ENCODE results near the gene ITGAD. TPM values are rescaled to one million over a fixed set of nuclear protein-coding genes. Genes with fewer than 3 reads are reported as not detected.

Gene ITGAD
- polyA plus RNA-seq, 2 of the 4 experiments (the other 2 are of a cell fraction), result not detected

DNA sequence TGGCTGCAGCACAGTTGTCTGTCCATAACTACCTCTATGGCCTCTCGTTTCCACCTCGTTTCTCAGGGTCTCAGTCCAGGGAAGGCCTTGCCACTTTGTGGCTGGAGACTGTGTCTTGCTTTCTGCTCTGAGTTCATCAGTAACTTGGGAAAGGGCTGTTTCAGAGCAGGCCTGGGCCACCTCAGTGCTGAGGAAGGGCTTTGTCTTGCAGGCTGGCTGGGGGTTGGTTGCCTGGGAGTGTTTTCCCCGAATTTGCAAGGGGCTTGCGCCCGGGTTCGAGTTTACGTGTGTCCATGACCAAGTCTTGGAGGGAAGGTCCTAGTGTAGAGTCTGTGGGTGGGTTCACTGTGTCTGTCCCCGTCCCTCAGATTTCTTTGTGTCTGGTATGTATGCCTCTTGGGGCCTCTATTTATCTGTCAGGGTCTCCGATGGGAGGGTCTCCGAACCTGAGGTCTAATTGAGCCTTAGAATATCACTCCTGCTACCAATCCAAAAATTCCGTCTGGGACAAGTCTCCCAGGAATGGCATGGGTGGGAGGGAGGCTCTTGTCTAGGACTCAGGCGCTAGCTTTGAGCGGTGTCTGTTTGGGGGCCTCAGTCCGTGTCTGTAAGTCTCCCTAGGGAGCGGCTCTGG lies 78.2 kb downstream of the ITGAD start:
- 64% methylated on average over 13 of the region's 15 CpGs for whole genome bisulfite sequencing (ENCODE audit: missing lambda C conversion rate)
- Histone ChIP-seq H3K4me2 (peak overlapping the region; percentile 92), H3K4me1 (peaks cover 9% of the 10 kb centered on the region), H3K9me3 (no peaks in the 10 kb centered on the region), H3K4me3 (peak overlapping the region; percentile 84), H3K27ac (peak overlapping the region; percentile 94 to 99)
- ATAC-seq (no peak), DNase-seq (ENCODE audit: low read depth in 1 of 2, low spot score in 1 of 2) (no peak), FAIRE-seq (no peak)
- ChIA-PET CTCF (interaction anchor here (0.7 to 4.8 kb wide), 2 partner anchors 12 to 97 kb away, joined by 4 to 28 read pairs; partner anchors contain the start of gene ARMC5), POLR2A (interaction anchor here (1.0 to 2.2 kb wide), 2 partner anchors 11 to 37 kb away, joined by 8 to 13 read pairs; partner anchors contain the start of gene RUSF1)
- TF ChIP-seq HOXB13 (CRISPR knock-in tag; IDR thresholded peaks at IDR 0.05; ENCODE audit: low read depth) (no peak), RNF2 (IDR thresholded peaks at IDR 0.05; ENCODE audit: borderline replicate concordance, low read depth) (no peak), RAD21 (conservative IDR thresholded peaks at IDR 0.05 in 1 of 2, IDR thresholded peaks at IDR 0.05 in 1 of 2) (no peak), GATA3 (IDR thresholded peaks at IDR 0.05; ENCODE audit: borderline replicate concordance) (no peak), JUN (IDR thresholded peaks at IDR 0.05) (no peak), NPAS2 (CRISPR knock-in tag; IDR thresholded peaks at IDR 0.05; ENCODE audit: borderline replicate concordance) (no peak), SREBF2 (IDR thresholded peaks at IDR 0.05) (no peak), JUNB (IDR thresholded peaks at IDR 0.05) (no peak), POLR2AphosphoS2 (conservative IDR thresholded peaks at IDR 0.05; ENCODE audit: low read length) (no peak), NR3C1 (IDR thresholded peaks at IDR 0.05) (no peak), TP53 (CRISPR knock-in tag; IDR thresholded peaks at IDR 0.05) (no peak), ZC3H11A (IDR thresholded peaks at IDR 0.05) (no peak), CHD2 (IDR thresholded peaks at IDR 0.05; ENCODE audit: low read length, partially characterized antibody) (no peak)
- TF ChIP-seq, protein P1, sequence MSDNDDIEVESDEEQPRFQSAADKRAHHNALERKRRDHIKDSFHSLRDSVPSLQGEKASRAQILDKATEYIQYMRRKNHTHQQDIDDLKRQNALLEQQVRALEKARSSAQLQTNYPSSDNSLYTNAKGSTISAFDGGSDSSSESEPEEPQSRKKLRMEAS (IDR thresholded peaks at IDR 0.05), result no peak
- TF ChIP-seq, protein P2, sequence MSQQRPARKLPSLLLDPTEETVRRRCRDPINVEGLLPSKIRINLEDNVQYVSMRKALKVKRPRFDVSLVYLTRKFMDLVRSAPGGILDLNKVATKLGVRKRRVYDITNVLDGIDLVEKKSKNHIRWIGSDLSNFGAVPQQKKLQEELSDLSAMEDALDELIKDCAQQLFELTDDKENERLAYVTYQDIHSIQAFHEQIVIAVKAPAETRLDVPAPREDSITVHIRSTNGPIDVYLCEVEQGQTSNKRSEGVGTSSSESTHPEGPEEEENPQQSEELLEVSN (IDR thresholded peaks at IDR 0.05; ENCODE audit: borderline replicate concordance, low read depth), result no peak
- TF ChIP-seq, protein P3, sequence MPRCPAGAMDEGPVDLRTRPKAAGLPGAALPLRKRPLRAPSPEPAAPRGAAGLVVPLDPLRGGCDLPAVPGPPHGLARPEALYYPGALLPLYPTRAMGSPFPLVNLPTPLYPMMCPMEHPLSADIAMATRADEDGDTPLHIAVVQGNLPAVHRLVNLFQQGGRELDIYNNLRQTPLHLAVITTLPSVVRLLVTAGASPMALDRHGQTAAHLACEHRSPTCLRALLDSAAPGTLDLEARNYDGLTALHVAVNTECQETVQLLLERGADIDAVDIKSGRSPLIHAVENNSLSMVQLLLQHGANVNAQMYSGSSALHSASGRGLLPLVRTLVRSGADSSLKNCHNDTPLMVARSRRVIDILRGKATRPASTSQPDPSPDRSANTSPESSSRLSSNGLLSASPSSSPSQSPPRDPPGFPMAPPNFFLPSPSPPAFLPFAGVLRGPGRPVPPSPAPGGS (IDR thresholded peaks at IDR 0.05), result no peak

DNA sequence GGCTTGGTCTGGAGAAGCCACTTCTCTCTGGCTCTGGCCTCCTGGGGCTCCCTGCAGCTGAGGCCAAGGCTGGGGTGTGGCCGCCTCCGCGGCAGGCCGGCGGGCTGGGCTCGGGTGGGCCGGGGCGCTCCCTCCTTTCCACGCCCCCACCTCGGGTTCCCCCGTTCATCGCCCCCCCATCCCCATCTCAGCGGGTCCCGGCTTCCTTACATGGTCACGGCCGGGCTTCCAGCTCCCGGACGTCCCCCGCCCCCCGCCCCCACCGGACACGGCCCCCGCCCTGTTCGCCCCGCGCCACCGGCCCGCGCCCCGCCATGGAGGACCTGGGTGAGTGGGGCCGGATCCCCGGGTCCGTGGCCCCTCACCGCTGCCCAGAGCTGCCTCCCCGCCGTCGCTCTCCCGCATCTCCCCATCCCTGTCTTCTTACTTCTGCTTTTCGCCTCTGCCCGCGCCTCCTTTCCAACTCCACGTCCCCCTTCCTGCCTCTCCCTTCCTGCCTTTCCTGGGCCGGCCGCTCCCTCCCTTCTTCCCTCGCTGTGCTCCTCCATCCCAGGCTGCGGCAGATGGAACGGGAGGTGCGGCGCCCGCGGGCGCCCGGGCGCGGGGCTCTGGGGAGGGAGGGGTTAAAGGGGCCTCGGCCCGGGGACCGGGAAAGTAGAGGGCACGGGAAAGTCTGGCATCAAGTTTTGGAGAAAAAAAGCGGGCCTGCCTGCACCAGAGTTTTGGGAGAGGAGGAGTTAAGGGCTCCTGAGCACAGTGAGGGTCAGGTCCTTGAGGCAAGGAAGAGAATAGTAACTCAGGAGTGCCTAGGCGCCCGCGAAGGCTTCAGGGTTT lies 79.0 kb downstream of the ITGAD start, which contains the start of gene TGFB1I1:
TGFB1I1 (plus strand) TSS at position 278 of the 834 bp plus-strand sequence; CDS start at position 315, 37 bp downstream.
- peak; percentile 50 to 56 for DNase-seq (ENCODE audit: low read depth in 1 of 2, low spot score in 1 of 2)
- peak; percentile 56 to 76 for ATAC-seq
- no peak for FAIRE-seq
- WGBS (ENCODE audit: missing lambda C conversion rate), result under 1% methylated on average over 28 of the region's 63 CpGs
- CTCF ChIA-PET, result interaction anchor here (0.7 to 4.8 kb wide), 3 partner anchors 10 to 98 kb away, joined by 3 to 28 read pairs (median 4); partner anchors contain the start of gene ARMC5
- Histone ChIP-seq H3K9me3 (no peaks in the 10 kb centered on the region), H3K4me3 (peak within 1 kb of the TSS; percentile 84), H3K4me2 (peak within 1 kb of the TSS; percentile 92), H3K27ac (peak within 1 kb of the TSS; percentile 94 to 99), H3K4me1 (peaks cover 9% of the 10 kb centered on the region)
- POLR2A ChIA-PET, result interaction anchor here (0.6 to 2.2 kb wide), 6 partner anchors 12 to 603 kb away, joined by 4 to 13 read pairs (median 8); partner anchors contain the start of genes ARMC5 and RUSF1
- TF ChIP-seq EHMT2 (IDR thresholded peaks at IDR 0.05; ENCODE audit: low read depth) (no peak), HOXA7 (CRISPR knock-in tag; IDR thresholded peaks at IDR 0.05) (no peak), ZFP36 (IDR thresholded peaks at IDR 0.05; ENCODE audit: borderline replicate concordance, partially characterized antibody) (no peak), ZSCAN20 (CRISPR knock-in tag; IDR thresholded peaks at IDR 0.05) (no peak), HEYL (CRISPR knock-in tag; IDR thresholded peaks at IDR 0.05) (no peak), FOSL2 (IDR thresholded peaks at IDR 0.05) (no peak), FOSL2 (CRISPR knock-in tag; IDR thresholded peaks at IDR 0.05) (no peak), TFCP2L1 (CRISPR knock-in tag; IDR thresholded peaks at IDR 0.05) (no peak), CHD4 (IDR thresholded peaks at IDR 0.05; ENCODE audit: borderline replicate concordance) (no peak), CEBPB (IDR thresholded peaks at IDR 0.05) (no peak), PHF8 (IDR thresholded peaks at IDR 0.05; ENCODE audit: borderline replicate concordance, low read depth) (peak; percentile 40; the same call in 1 of the 2 replicates), TP53 (CRISPR knock-in tag; IDR thresholded peaks at IDR 0.05) (no peak), FOSB (CRISPR knock-in tag; IDR thresholded peaks at IDR 0.05) (no peak)
- TF ChIP-seq, protein P4, sequence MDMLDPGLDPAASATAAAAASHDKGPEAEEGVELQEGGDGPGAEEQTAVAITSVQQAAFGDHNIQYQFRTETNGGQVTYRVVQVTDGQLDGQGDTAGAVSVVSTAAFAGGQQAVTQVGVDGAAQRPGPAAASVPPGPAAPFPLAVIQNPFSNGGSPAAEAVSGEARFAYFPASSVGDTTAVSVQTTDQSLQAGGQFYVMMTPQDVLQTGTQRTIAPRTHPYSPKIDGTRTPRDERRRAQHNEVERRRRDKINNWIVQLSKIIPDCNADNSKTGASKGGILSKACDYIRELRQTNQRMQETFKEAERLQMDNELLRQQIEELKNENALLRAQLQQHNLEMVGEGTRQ (IDR thresholded peaks at IDR 0.05), result no peak
- TF ChIP-seq, protein P5, sequence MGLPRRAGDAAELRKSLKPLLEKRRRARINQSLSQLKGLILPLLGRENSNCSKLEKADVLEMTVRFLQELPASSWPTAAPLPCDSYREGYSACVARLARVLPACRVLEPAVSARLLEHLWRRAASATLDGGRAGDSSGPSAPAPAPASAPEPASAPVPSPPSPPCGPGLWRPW (IDR thresholded peaks at IDR 0.05), result no peak
- TF ChIP-seq, protein P6, sequence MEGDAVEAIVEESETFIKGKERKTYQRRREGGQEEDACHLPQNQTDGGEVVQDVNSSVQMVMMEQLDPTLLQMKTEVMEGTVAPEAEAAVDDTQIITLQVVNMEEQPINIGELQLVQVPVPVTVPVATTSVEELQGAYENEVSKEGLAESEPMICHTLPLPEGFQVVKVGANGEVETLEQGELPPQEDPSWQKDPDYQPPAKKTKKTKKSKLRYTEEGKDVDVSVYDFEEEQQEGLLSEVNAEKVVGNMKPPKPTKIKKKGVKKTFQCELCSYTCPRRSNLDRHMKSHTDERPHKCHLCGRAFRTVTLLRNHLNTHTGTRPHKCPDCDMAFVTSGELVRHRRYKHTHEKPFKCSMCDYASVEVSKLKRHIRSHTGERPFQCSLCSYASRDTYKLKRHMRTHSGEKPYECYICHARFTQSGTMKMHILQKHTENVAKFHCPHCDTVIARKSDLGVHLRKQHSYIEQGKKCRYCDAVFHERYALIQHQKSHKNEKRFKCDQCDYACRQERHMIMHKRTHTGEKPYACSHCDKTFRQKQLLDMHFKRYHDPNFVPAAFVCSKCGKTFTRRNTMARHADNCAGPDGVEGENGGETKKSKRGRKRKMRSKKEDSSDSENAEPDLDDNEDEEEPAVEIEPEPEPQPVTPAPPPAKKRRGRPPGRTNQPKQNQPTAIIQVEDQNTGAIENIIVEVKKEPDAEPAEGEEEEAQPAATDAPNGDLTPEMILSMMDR (IDR thresholded peaks at IDR 0.05), result no peak
